HG03571 (cell line): ENCODE results near the gene DCXR.
"Not testable (repeated sequence)": the region's sequence is repeated elsewhere in the genome, so short reads cannot be mapped to it uniquely, and the experiment has no call there.

Experiments
- ATAC-seq: cut with Tn5 transposase; IDR thresholded peaks from one replicate; pipeline ENCODE4 v1.9.1; 2021; ENCODE audit not compliant: unreplicated experiment

DCXR gene

GRCh38 chr17:82039695-82040299, 2.3 kb upstream of the DCXR start:
- no peak for ATAC-seq

- not testable (repeated sequence) for ATAC-seq
These were observed 1.4 kb upstream of the DCXR start for GRCh38 chr17:82038796-82039409.

GRCh38 chr17:82037889-82038195, 345 bp upstream of the DCXR start:
- ATAC-seq, result no peak

- ATAC-seq, result no peak
These were observed 834 bp downstream of the DCXR start for GRCh38 chr17:82036634-82037091.

GRCh38 chr17:82035956-82036633, 1.4 kb downstream of the DCXR start:
- ATAC-seq, result no peak

GRCh38 chr17:82035488-82035887, 2.0 kb downstream of the DCXR start:
- ATAC-seq, result no peak

GRCh38 chr17:82034371-82035011, 3.0 kb downstream of the DCXR start:
- no peak for ATAC-seq

- no peak for ATAC-seq
These were observed 4.0 kb downstream of the DCXR start for GRCh38 chr17:82033359-82034085.

GRCh38 chr17:82031885-82032627, 5.4 kb downstream of the DCXR start:
- no peak for ATAC-seq

- ATAC-seq, result no peak
These were observed 6.1 kb downstream of the DCXR start, which contains the start of gene RAC3 for GRCh38 chr17:82031303-82031884. Gene RAC3, plus strand, starts transcription at chr17:82031678. Its CDS starts 84 bp downstream, at chr17:82031762.

GRCh38 chr17:82030470-82031302, 6.8 kb downstream of the DCXR start:
- ATAC-seq, result no peak

- ATAC-seq, result no peak
These were observed 7.5 kb downstream of the DCXR start for GRCh38 chr17:82029990-82030469.

GRCh38 chr17:82029391-82029790, 8.1 kb downstream of the DCXR start:
- ATAC-seq, result no peak

- ATAC-seq, result no peak
These were observed 8.5 kb downstream of the DCXR start for GRCh38 chr17:82028966-82029365.

GRCh38 chr17:82028246-82028645, 9.3 kb downstream of the DCXR start:
- ATAC-seq, result no peak

- no peak for ATAC-seq
These were observed 11.9 kb downstream of the DCXR start for GRCh38 chr17:82025401-82026107.

- ATAC-seq, result no peak
These were observed 12.6 kb downstream of the DCXR start for GRCh38 chr17:82024859-82025258.

- peak; percentile 2 for ATAC-seq
These were observed 13.9 kb downstream of the DCXR start for GRCh38 chr17:82023447-82024241.
